KOPT-K1 (cell line): ENCODE data around the gene NAGPA.

Experiments
- H3K27ac ChIP-seq: fragments of 200-600 bp; sonication (generic); 2 replicates; pipeline ENCODE4 v1.5.1; 2016; ENCODE audit warnings: antibody characterized with exemption, mild to moderate bottlenecking, low read depth, low read length; ENCODE audit not compliant: poor library complexity, severe bottlenecking
- H3K36me3 ChIP-seq: fragments of 200-600 bp; sonication (generic); 2 replicates; pipeline ENCODE4 v1.5.1; 2017; ENCODE audit warnings: antibody characterized with exemption, mild to moderate bottlenecking, low read length, moderate library complexity; ENCODE audit not compliant: insufficient read depth
- H3K9me3 ChIP-seq: fragments of 200-600 bp; sonication (generic); 2 replicates; pipeline ENCODE4 v1.5.1; 2017; ENCODE audit warnings: antibody characterized with exemption, low read length, mild to moderate bottlenecking; ENCODE audit not compliant: insufficient read depth, poor library complexity, severe bottlenecking

The NAGPA gene

GRCh38 chr16:5006348-5007193 lies 27.2 kb downstream of the NAGPA start:
- Histone ChIP-seq H3K36me3 (no peaks in the 10 kb centered on the region), H3K9me3 (no peaks in the 10 kb centered on the region), H3K27ac (no peak overlapping the region)

- Histone ChIP-seq H3K9me3 (no peaks in the 10 kb centered on the region), H3K36me3 (no peaks in the 10 kb centered on the region), H3K27ac (no peak overlapping the region)
Measured at GRCh38 chr16:5005916-5006315, 27.8 kb downstream of the NAGPA start.

- Histone ChIP-seq H3K27ac (no peak overlapping the region), H3K9me3 (no peaks in the 10 kb centered on the region), H3K36me3 (no peaks in the 10 kb centered on the region)
Measured at GRCh38 chr16:5004311-5004710, 29.4 kb downstream of the NAGPA start.

GRCh38 chr16:5003828-5004227 lies 29.9 kb downstream of the NAGPA start:
- no peak overlapping the region for H3K27ac ChIP-seq
- H3K36me3 ChIP-seq, result no peaks in the 10 kb centered on the region
- no peaks in the 10 kb centered on the region for H3K9me3 ChIP-seq

- H3K36me3 ChIP-seq, result no peaks in the 10 kb centered on the region
- no peak overlapping the region for H3K27ac ChIP-seq
- no peaks in the 10 kb centered on the region for H3K9me3 ChIP-seq
Measured at GRCh38 chr16:5003211-5003610, 30.5 kb downstream of the NAGPA start.

- no peaks in the 10 kb centered on the region for H3K36me3 ChIP-seq
- H3K9me3 ChIP-seq, result no peaks in the 10 kb centered on the region
- H3K27ac ChIP-seq, result no peak overlapping the region
Measured at GRCh38 chr16:5002699-5003143, 31.0 kb downstream of the NAGPA start.

- Histone ChIP-seq H3K27ac (no peak overlapping the region), H3K36me3 (no peaks in the 10 kb centered on the region), H3K9me3 (no peaks in the 10 kb centered on the region)
Measured at GRCh38 chr16:5001986-5002385, 31.7 kb downstream of the NAGPA start.

GRCh38 chr16:5001571-5001970 lies 32.2 kb downstream of the NAGPA start:
- H3K9me3 ChIP-seq, result no peaks in the 10 kb centered on the region
- no peaks in the 10 kb centered on the region for H3K36me3 ChIP-seq
- no peak overlapping the region for H3K27ac ChIP-seq

- Histone ChIP-seq H3K36me3 (no peaks in the 10 kb centered on the region), H3K9me3 (no peaks in the 10 kb centered on the region), H3K27ac (no peak overlapping the region)
Measured at GRCh38 chr16:5000573-5001001, 33.1 kb downstream of the NAGPA start.

- H3K27ac ChIP-seq, result no peak overlapping the region
- H3K9me3 ChIP-seq, result no peaks in the 10 kb centered on the region
Measured at GRCh38 chr16:4994719-4995434, 38.9 kb downstream of the NAGPA start.

GRCh38 chr16:4991754-4992153 lies 42.0 kb downstream of the NAGPA start:
- no peaks in the 10 kb centered on the region for H3K36me3 ChIP-seq
- no peaks in the 10 kb centered on the region for H3K9me3 ChIP-seq

More at GRCh38 chr16:4994719-4995434, 38.9 kb downstream of the NAGPA start:
- H3K36me3 ChIP-seq, result no peaks in the 10 kb centered on the region

GRCh38 chr16:4990415-4990814 lies 43.3 kb downstream of the NAGPA start:
- Histone ChIP-seq H3K27ac (no peak overlapping the region), H3K36me3 (no peaks in the 10 kb centered on the region), H3K9me3 (no peaks in the 10 kb centered on the region)

More at GRCh38 chr16:4991754-4992153, 42.0 kb downstream of the NAGPA start:
- H3K27ac ChIP-seq, result no peak overlapping the region

GRCh38 chr16:4989391-4990006 lies 44.2 kb downstream of the NAGPA start:
- Histone ChIP-seq H3K9me3 (no peaks in the 10 kb centered on the region), H3K36me3 (no peaks in the 10 kb centered on the region), H3K27ac (no peak overlapping the region)

GRCh38 chr16:4988647-4989046 lies 45.1 kb downstream of the NAGPA start:
- no peak overlapping the region for H3K27ac ChIP-seq
- H3K36me3 ChIP-seq, result no peaks in the 10 kb centered on the region
- no peaks in the 10 kb centered on the region for H3K9me3 ChIP-seq
